ENCODE measurements around the gene ITGB1BP2. TPM values are rescaled to one million over a fixed set of nuclear protein-coding genes. Genes with fewer than 3 reads are reported as not detected.
A peak's percentile ranks its signal among the peaks of the same experiment; 100 is the strongest.
"Not testable (repeated sequence)": the region's sequence is repeated elsewhere in the genome, so short reads cannot be mapped to it uniquely, and the experiment has no call there.

Gene ITGB1BP2
- total RNA-seq, 4 donors from 2014 or later: 2.4 to 17.1 (median 5.4) TPM

DNA sequence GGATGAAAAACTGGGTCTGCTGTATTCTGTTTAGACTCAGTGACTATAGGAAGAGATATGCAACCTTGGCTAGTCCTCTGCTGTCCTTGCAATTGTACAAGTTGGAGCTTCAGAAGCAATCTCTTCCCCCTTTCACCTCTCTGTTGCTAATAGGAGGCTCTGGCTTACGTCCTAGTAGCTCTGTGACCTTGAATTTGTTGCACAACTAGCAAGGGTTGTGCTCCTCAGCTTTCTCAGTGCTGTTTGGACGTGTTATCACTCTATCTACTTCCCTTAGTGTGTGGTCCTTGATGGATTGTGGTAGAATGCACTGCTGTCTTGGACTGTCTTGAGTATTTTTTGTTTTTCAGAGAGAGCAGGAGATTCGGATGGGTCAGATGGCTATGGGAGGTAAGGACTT, 3.4 kb upstream of the ITGB1BP2 start:
- H3K4me1 ChIP-seq: peaks cover 0 to 3% of the 10 kb centered on the region in 2 donors
- in situ Hi-C loops (cut with MboI; ENCODE audit: low sequenced_read_pairs in 4 of 4) (no loop called here), intact Hi-C loops (cut with DNase I; ENCODE audit: low total_unique reads) (no loop called here)
- peak in 1 of 2 donors; percentile 47 for ATAC-seq
- no peak overlapping the region for H3K4me3 ChIP-seq
- H3K9me3 ChIP-seq: no peaks in the 10 kb centered on the region
- no peak for TF ChIP-seq POLR2A (IDR thresholded peaks at IDR 0.05)
- TF ChIP-seq, protein P1, sequence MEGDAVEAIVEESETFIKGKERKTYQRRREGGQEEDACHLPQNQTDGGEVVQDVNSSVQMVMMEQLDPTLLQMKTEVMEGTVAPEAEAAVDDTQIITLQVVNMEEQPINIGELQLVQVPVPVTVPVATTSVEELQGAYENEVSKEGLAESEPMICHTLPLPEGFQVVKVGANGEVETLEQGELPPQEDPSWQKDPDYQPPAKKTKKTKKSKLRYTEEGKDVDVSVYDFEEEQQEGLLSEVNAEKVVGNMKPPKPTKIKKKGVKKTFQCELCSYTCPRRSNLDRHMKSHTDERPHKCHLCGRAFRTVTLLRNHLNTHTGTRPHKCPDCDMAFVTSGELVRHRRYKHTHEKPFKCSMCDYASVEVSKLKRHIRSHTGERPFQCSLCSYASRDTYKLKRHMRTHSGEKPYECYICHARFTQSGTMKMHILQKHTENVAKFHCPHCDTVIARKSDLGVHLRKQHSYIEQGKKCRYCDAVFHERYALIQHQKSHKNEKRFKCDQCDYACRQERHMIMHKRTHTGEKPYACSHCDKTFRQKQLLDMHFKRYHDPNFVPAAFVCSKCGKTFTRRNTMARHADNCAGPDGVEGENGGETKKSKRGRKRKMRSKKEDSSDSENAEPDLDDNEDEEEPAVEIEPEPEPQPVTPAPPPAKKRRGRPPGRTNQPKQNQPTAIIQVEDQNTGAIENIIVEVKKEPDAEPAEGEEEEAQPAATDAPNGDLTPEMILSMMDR (IDR thresholded peaks at IDR 0.05 in 4 of 5, conservative IDR thresholded peaks at IDR 0.05 in 1 of 5): no peak
- H3K36me3 ChIP-seq: peaks cover 0 to 66% of the 10 kb centered on the region in 2 donors
- H3K27me3 ChIP-seq: no peaks in the 10 kb centered on the region
- H3K27ac ChIP-seq: peak overlapping the region in 1 of 4 donors; percentile 36
- DNase-seq: no peak

DNA sequence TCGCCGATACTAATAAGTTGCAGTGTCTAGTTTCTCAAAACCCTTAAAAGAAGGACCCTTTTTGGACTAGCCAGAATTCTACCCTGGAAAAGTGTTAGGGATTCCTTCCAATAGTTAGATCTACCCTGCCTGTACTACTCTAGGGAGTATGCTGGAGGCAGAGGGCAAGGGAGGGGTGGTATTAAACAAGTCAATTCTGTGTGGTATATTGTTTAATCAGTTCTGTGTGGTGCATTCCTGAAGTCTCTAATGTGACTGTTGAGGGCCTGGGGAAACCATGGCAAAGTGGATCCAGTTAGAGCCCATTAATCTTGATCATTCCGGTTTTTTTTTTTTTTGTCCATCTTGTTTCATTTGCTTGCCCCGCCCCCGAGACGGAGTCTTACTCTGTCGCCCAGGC, 1.5 kb upstream of the ITGB1BP2 start:
- H3K9me3 ChIP-seq; H3K4me3 ChIP-seq; in situ Hi-C loops (cut with MboI; ENCODE audit: low sequenced_read_pairs in 4 of 4); H3K27ac ChIP-seq; ATAC-seq; H3K27me3 ChIP-seq; H3K4me1 ChIP-seq; intact Hi-C loops (cut with DNase I; ENCODE audit: low total_unique reads); DNase-seq: not testable (repeated sequence)
- peaks cover 0 to 48% of the 10 kb centered on the region in 2 donors for H3K36me3 ChIP-seq

DNA sequence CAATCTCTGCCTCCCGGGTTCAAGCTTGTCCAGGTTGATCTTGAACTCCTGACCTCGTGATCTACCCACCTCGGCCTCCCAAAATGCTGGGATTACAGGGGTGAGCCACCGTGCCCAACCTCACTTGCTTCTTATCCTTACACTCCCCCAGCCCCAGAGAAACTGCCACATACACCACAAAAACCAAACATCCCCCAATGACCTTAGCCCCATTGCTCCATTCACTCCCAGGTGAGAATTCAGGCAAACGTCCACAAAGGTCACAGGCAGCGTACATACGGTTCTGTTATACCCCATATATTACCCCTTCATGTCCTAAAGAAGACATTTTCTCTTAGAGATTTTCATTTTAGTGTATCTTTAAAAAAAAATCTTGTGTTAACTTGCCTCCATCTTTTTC, 1.1 kb upstream of the ITGB1BP2 start:
- in situ Hi-C loops (cut with MboI; ENCODE audit: low sequenced_read_pairs in 4 of 4); intact Hi-C loops (cut with DNase I; ENCODE audit: low total_unique reads); H3K4me3 ChIP-seq; H3K4me1 ChIP-seq; ATAC-seq; H3K27me3 ChIP-seq; H3K27ac ChIP-seq; H3K9me3 ChIP-seq; DNase-seq: not testable (repeated sequence)
- peaks cover 0 to 44% of the 10 kb centered on the region in 2 donors for H3K36me3 ChIP-seq

DNA sequence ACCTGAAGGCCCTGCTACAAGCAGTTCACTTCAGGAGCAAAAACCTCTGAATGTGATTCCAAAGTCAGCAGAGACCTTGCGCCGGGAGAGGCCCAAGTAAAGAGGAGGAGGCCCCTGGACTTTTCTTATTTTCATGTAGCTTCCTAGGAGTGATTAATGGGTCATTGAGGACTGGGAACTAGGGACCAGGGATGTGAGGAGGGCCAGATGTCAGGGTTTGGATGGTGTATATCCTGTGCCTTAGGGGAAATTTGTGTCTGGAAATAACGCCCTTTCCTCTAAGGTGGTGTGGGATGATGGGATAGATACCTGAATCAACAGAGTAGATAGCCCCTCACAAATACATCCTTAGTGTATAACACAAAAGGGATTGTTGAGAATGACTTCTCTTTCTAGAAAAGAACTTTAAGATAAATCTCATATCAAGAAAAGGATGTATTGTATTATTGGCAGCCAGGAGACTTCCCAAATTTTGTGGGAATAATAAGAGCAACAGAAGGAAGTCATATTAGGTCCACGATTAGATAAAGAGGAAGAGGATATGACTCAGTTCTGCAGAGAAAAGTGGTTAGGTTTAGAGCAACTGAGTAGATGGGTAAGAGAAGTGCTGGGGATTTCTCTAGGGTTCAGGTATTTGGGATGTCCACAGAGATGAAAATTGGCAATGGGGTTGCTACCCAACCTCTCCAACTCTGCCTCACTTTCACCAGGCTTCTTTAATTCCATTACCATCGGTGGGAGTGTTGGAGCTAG, 1.1 kb downstream of the ITGB1BP2 start:
- Histone ChIP-seq H3K4me3 (peak overlapping the region in 2 of 4 donors; percentile 24 to 41), H3K9me3 (no peaks in the 10 kb centered on the region), H3K4me1 (peaks cover 0 to 3% of the 10 kb centered on the region in 2 donors), H3K27ac (peak overlapping the region; percentile 68 to 87 (median 80)), H3K27me3 (no peaks in the 10 kb centered on the region), H3K36me3 (peaks cover 0 to 24% of the 10 kb centered on the region in 2 donors)
- TF ChIP-seq, protein P1 (IDR thresholded peaks at IDR 0.05 in 4 of 5, conservative IDR thresholded peaks at IDR 0.05 in 1 of 5): no peak
- no peak for TF ChIP-seq POLR2A (IDR thresholded peaks at IDR 0.05)
- DNase-seq (no peak), ATAC-seq (no peak)
- intact Hi-C loops (cut with DNase I; ENCODE audit: low total_unique reads): no loop called here
- in situ Hi-C loops (cut with MboI; ENCODE audit: low sequenced_read_pairs in 4 of 4): no loop called here

DNA sequence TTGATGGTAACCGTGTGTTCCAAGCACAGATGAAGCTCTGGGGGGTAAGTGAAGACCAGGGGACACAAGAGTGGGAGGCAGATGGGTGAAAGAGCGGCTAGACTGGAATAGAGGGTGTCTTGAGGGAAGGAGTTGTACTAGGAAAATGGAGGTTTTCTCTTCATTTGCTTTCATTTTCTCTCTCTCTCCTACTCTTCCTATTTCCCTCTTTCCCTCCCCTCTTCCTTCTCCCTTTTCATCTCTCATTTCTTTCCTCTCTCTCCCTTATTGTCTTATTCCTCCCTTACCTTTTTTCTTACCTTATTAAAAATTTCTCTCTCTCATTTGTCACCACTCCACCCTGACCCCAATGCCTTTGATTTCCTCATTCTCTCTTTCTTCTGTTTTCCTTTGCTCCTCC, 3.0 kb downstream of the ITGB1BP2 start:
- H3K9me3 ChIP-seq: no peaks in the 10 kb centered on the region
- H3K4me1 ChIP-seq: peaks cover 0 to 3% of the 10 kb centered on the region in 2 donors
- ATAC-seq (no peak), DNase-seq (no peak)
- intact Hi-C loops (cut with DNase I; ENCODE audit: low total_unique reads) (no loop called here), in situ Hi-C loops (cut with MboI; ENCODE audit: low sequenced_read_pairs in 4 of 4) (no loop called here)
- no peaks in the 10 kb centered on the region for H3K27me3 ChIP-seq
- no peak overlapping the region for H3K4me3 ChIP-seq
- TF ChIP-seq, protein P1 (IDR thresholded peaks at IDR 0.05 in 4 of 5, conservative IDR thresholded peaks at IDR 0.05 in 1 of 5): no peak
- no peak for TF ChIP-seq POLR2A (IDR thresholded peaks at IDR 0.05)
- no peak overlapping the region for H3K27ac ChIP-seq
- H3K36me3 ChIP-seq: peaks cover 0 to 6% of the 10 kb centered on the region in 2 donors
